Esophagus muscularis mucosa (tissue), 4 donors: ENCODE data around the gene RPS19BP1. TPM values are rescaled to one million over a fixed set of nuclear protein-coding genes. Genes with fewer than 3 reads are reported as not detected.

Experiments used
- DNase-seq: peaks from one replicate; pipeline ENCODE4 v3.0.0-alpha.2; 2017; ENCODE audit errors: extremely low spot score
- H3K27ac ChIP-seq, 4 donors: fragments of 200-600 bp; sonication (generic); replicated peaks in 1 of 4; 1 replicate in 3 of 4; 2 replicates in 1 of 4; pipeline ENCODE4 v1.5.1; 2016 to 2019; ENCODE audit warnings: mild to moderate bottlenecking in 1 of 4
- H3K27me3 ChIP-seq, 4 donors: fragments of 200-600 bp; sonication (generic); one replicate each; pipeline versions ENCODE4 v1.5.1 to v1.6.0; 2016 to 2019
- H3K36me3 ChIP-seq, 4 donors: fragments of 200-600 bp; sonication (generic); one replicate each; pipeline ENCODE4 v1.5.1; 2016 to 2019
- H3K4me1 ChIP-seq, 4 donors: fragments of 200-600 bp; sonication (generic); one replicate each; pipeline ENCODE4 v1.5.1; 2016 to 2019
- H3K4me3 ChIP-seq, 4 donors: fragments of 200-600 bp; sonication (generic); 1 replicate in 2 of 4; 2 replicates in 2 of 4; pipeline ENCODE4 v1.5.1; 2016 to 2019; ENCODE audit warnings: mild to moderate bottlenecking in 4 of 4, moderate library complexity in 1 of 4
- H3K9me3 ChIP-seq, 4 donors: fragments of 200-600 bp; sonication (generic); 1 replicate in 3 of 4; 2 replicates in 1 of 4; pipeline ENCODE4 v1.5.1; 2016 to 2019
- EP300 ChIP-seq: sonication (generic); formaldehyde crosslinking; IDR thresholded peaks from one replicate; pipeline ENCODE4 v1.6.1; 2017; ENCODE audit warnings: antibody characterized with exemption
- POLR2A ChIP-seq: fragments of 450-650 bp; IDR thresholded peaks from one replicate; pipeline ENCODE4 v1.6.1; 2017; ENCODE audit warnings: antibody characterized with exemption, moderate library complexity, mild to moderate bottlenecking, low read depth
- POLR2AphosphoS5 ChIP-seq, 2 donors: sonication (generic); formaldehyde crosslinking; IDR thresholded peaks; one replicate each; pipeline ENCODE4 v1.6.1; 2017; ENCODE audit warnings: antibody characterized with exemption in 2 of 2
- WGBS: methylation state at CpG from one replicate; pipeline ENCODE4 v1.1.5; 2018; 5-methylcytosine and 5-hydroxymethylcytosine counted together
- intact Hi-C: fragments of 100-400 bp; cut with DNase I; formaldehyde crosslinking; loops from one replicate; pipeline ENCODE4 v1.15.1; 2023
- total RNA-seq, 4 donors: library from RNA; depleted of rRNA; stranded (reverse); fragments of >200 nt; gene quantifications; one replicate each; pipeline versions ENCODE4 v1.1.0 to v1.2.1, GENCODE V29; 2016
- TF ChIP-seq, protein P1 (sequence below), 3 experiments: fragments of 200-600 bp in 2 of 3; fragments of 450-650 bp in 1 of 3; sonication (generic) in 2 of 3; IDR thresholded peaks; one replicate each; pipeline ENCODE4 v1.5.1; 2017 to 2019; ENCODE audit warnings: antibody characterized with exemption in 3 of 3, mild to moderate bottlenecking in 2 of 3, moderate library complexity in 1 of 3

RPS19BP1 gene
- total RNA-seq, 4 donors from 2014 or later, result 158 to 202 (median 177) TPM

DNA sequence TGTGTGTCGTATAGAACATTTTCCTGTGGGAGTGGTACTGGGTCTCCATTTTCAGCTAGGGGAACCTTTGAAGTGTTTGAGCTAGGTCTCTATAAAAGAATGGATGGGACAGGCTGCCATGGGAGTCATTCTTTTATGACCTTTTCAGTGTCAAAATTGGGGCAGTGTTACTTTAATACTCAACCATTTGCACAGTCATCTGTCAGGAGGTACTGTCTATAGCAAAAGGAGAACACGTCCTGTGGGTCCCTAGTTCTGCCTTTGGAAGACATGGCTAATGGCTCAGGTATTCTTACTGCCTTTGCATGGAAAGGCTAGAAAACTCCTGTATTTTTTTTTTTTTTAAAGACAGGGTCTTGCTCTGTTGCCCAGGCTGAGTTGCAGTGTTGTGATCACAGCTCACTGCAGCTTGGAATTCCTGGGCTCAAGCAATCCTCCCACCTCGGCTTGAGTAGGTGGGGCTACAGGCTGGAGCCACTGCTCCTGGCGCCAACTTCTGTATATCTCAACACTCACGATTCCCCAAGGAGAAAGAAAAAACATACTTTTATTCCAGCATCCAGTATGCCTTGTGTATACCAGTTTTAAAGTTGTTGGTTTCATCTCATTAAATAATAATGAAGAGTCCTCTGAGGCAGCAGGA lies 14.3 kb downstream of the RPS19BP1 start:
- no peak for TF ChIP-seq POLR2A
- no peak for TF ChIP-seq EP300
- TF ChIP-seq, protein P1, sequence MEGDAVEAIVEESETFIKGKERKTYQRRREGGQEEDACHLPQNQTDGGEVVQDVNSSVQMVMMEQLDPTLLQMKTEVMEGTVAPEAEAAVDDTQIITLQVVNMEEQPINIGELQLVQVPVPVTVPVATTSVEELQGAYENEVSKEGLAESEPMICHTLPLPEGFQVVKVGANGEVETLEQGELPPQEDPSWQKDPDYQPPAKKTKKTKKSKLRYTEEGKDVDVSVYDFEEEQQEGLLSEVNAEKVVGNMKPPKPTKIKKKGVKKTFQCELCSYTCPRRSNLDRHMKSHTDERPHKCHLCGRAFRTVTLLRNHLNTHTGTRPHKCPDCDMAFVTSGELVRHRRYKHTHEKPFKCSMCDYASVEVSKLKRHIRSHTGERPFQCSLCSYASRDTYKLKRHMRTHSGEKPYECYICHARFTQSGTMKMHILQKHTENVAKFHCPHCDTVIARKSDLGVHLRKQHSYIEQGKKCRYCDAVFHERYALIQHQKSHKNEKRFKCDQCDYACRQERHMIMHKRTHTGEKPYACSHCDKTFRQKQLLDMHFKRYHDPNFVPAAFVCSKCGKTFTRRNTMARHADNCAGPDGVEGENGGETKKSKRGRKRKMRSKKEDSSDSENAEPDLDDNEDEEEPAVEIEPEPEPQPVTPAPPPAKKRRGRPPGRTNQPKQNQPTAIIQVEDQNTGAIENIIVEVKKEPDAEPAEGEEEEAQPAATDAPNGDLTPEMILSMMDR (IDR thresholded peaks at IDR 0.05), result no peak
- TF ChIP-seq POLR2AphosphoS5 (IDR thresholded peaks at IDR 0.05), result no peak
- DNase-seq, result no peak
- H3K27ac ChIP-seq, result peak overlapping the region; percentile 99 to 100 (median 99)
- WGBS, result 52% methylated on average over 5 of the region's 5 CpGs
- peaks cover 33 to 67% (median 55%) of the 10 kb centered on the region in 4 donors for H3K36me3 ChIP-seq
- intact Hi-C loops, result loop anchor here (10.0 kb wide), 1 partner anchor 113 kb away; no protein-coding TSS in a partner anchor
- no peaks in the 10 kb centered on the region for H3K9me3 ChIP-seq
- H3K4me3 ChIP-seq, result no peak overlapping the region
- H3K4me1 ChIP-seq, result peaks cover 36 to 47% (median 41%) of the 10 kb centered on the region in 4 donors
- no peaks in the 10 kb centered on the region for H3K27me3 ChIP-seq

DNA sequence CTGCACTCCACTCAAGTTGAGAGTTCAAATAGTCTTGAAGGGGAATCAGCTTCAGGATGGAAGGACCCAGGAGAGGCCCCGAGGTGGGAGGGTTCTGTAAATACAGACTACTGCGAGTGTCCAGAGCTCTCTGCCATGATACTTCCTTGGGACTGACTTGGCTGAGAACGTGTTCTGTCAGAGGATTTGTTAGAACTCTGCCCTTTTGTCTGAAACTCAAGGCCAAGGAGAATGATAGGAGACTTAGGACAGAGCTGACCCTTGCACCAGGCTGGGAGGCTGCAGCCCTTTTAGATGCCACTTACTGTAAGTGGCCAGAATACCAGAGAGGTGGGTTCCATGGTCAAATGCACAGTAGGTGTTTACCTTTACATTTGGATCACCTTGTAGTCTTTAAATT lies 15.1 kb downstream of the RPS19BP1 start:
- WGBS, result 81% methylated on average over 3 of the region's 3 CpGs
- H3K4me3 ChIP-seq, result no peak overlapping the region
- H3K27ac ChIP-seq, result no peak overlapping the region
- TF ChIP-seq, protein P1 (IDR thresholded peaks at IDR 0.05), result no peak
- TF ChIP-seq EP300 (no peak), POLR2A (no peak), POLR2AphosphoS5 (IDR thresholded peaks at IDR 0.05) (no peak)
- DNase-seq, result no peak
- peaks cover 28 to 39% (median 33%) of the 10 kb centered on the region in 4 donors for H3K4me1 ChIP-seq
- intact Hi-C loops, result loop anchor here (10.0 kb wide), 1 partner anchor 113 kb away; no protein-coding TSS in a partner anchor
- no peaks in the 10 kb centered on the region for H3K27me3 ChIP-seq
- peaks cover 41 to 67% (median 55%) of the 10 kb centered on the region in 4 donors for H3K36me3 ChIP-seq
- H3K9me3 ChIP-seq, result no peaks in the 10 kb centered on the region

DNA sequence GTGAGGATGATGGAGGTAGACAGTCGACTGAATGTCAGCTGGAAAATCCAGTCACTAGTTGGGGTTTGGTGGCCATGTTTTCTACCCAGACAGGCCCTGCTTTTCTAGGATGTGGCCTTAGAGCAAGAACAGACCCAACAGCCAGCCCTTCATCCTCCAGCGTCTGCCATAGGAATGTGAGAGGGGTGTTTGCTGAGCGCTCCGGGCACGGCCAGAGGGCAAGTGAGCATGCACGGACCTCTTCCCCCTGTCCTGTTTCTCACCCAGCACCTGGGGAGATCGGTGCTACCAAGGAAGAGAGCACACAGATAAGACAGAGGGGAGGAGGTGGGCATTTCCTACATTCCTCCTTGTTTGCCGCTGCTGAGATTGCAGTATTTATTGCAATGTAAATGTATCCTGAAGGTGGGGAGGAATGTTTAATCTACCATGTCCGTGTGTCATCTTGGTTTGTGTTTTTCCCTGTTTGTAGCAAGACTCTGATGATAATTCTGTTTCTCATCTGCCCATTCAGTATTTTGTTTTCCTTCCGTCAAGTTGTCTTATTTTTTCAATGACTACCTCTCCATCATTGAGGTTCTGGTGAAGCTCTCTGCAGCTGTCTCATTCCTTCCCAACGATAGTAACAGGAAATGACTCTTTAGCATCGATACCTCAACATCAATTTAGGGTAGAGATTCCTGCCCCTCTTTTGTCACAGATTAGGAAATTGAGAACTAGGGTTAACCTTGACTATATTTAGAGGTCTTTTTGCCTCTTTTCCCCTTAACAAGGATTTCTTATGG lies 17.1 kb downstream of the RPS19BP1 start:
- TF ChIP-seq, protein P1 (IDR thresholded peaks at IDR 0.05), result no peak
- TF ChIP-seq POLR2AphosphoS5 (IDR thresholded peaks at IDR 0.05), result no peak
- TF ChIP-seq POLR2A, result no peak
- no peak for TF ChIP-seq EP300
- no peak for DNase-seq

DNA sequence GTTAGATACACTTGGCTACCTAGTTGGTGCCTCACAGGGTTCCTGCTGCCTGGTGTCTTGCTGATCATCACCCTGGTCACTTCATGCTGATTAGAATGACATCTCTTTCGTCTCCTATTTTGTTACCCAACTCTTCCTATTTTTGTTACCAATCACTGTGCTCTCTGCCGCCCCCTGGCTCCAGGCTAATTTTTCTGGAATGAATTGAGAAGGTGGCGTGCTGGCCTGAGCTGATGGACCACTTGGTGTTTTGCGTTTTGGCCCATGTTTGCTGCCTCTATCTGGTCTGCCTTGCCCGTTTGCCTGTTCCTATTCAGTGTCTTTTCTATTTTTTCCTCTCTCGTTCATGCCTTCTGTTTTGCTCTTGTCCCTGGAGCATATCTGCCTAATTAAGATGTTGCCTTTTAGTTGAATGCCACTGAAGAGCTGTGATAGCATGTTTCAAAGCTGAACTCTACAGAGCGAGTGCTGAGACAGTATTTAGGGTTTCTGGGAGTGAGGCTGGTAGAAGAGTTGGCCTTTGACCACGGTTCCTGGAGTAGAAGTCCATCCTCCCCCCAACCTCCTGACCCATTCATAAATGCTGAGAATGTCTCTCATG lies 18.1 kb downstream of the RPS19BP1 start:
- intact Hi-C loops, result loop anchor here (10.0 kb wide), 1 partner anchor 110 kb away; no protein-coding TSS in a partner anchor
- Histone ChIP-seq H3K4me3 (no peak overlapping the region), H3K36me3 (peaks cover 41 to 80% (median 70%) of the 10 kb centered on the region in 4 donors), H3K27ac (peak overlapping the region in 1 of 4 donors; percentile 46), H3K4me1 (peaks cover 18 to 26% (median 21%) of the 10 kb centered on the region in 4 donors), H3K27me3 (no peaks in the 10 kb centered on the region), H3K9me3 (no peaks in the 10 kb centered on the region)
- TF ChIP-seq POLR2AphosphoS5 (IDR thresholded peaks at IDR 0.05), result no peak
- no peak for TF ChIP-seq POLR2A
- TF ChIP-seq, protein P1 (IDR thresholded peaks at IDR 0.05), result peak; percentile 61 to 74 (median 62)
- TF ChIP-seq EP300, result no peak
- 39% methylated on average over 8 of the region's 8 CpGs for WGBS
- no peak for DNase-seq

More for the DNA sequence above, 17.1 kb downstream of the RPS19BP1 start:
- Histone ChIP-seq H3K27me3 (no peaks in the 10 kb centered on the region), H3K4me1 (peaks cover 18 to 26% (median 22%) of the 10 kb centered on the region in 4 donors), H3K36me3 (peaks cover 41 to 71% (median 61%) of the 10 kb centered on the region in 4 donors), H3K27ac (no peak overlapping the region), H3K9me3 (no peaks in the 10 kb centered on the region), H3K4me3 (no peak overlapping the region)
- 90% methylated on average over 12 of the region's 12 CpGs for WGBS
- intact Hi-C loops, result loop anchor here (10.0 kb wide), 1 partner anchor 111 kb away; no protein-coding TSS in a partner anchor
